Endothelial cell of umbilical vein (primary cell): ENCODE measurements around the gene IL15.

Experiments
- EZH2 ChIP-seq: IDR thresholded peaks from 2 replicates; pipeline ENCODE4 v1.6.1; 2012; ENCODE audit warnings: borderline replicate concordance, low read depth, mild to moderate bottlenecking, moderate library complexity, low read length, inconsistent platforms; ENCODE audit not compliant: severe bottlenecking
- FOS ChIP-seq: IDR thresholded peaks from 2 replicates; pipeline ENCODE4 v1.6.1; 2011; ENCODE audit warnings: mild to moderate bottlenecking, low read length, moderate library complexity, borderline replicate concordance; ENCODE audit not compliant: insufficient read depth
- GATA2 ChIP-seq: IDR thresholded peaks from 2 replicates; pipeline ENCODE4 v1.7.0; 2011; ENCODE audit warnings: low read depth, mild to moderate bottlenecking, moderate library complexity, mixed read lengths, low read length; ENCODE audit not compliant: insufficient read length, insufficient read depth
- JUN ChIP-seq: IDR thresholded peaks from 2 replicates; pipeline ENCODE4 v1.6.1; 2011; ENCODE audit warnings: borderline replicate concordance, low read depth; ENCODE audit not compliant: insufficient read length, insufficient read depth
- MYC ChIP-seq: IDR thresholded peaks from one replicate; pipeline ENCODE4 v1.6.1; 2011; ENCODE audit warnings: mild to moderate bottlenecking, low read depth, low read length
- POLR2A ChIP-seq: IDR thresholded peaks from 2 replicates; pipeline ENCODE4 v1.6.1; 2012; ENCODE audit warnings: low read depth, mild to moderate bottlenecking, control low read depth, low read length
- POLR2AphosphoS5 ChIP-seq: IDR thresholded peaks from 2 replicates; pipeline ENCODE4 v1.6.1; 2012; ENCODE audit warnings: low read depth, mild to moderate bottlenecking, control low read depth, low read length, moderate library complexity; ENCODE audit not compliant: insufficient read depth
- TF ChIP-seq, protein P1 (sequence below), 2 donors: IDR thresholded peaks; 1 replicate in 1 of 2; 2 replicates in 1 of 2; pipeline ENCODE4 v1.5.1; 2011; ENCODE audit warnings: low read length in 2 of 2, mild to moderate bottlenecking in 2 of 2, moderate library complexity in 2 of 2, control low read depth in 1 of 2, inconsistent platforms in 1 of 2, low read depth in 1 of 2; ENCODE audit not compliant: insufficient read depth in 1 of 2; ENCODE audit errors: extremely low read depth in 1 of 2
- TF ChIP-seq, protein P2 (sequence below): IDR thresholded peaks from 2 replicates; pipeline ENCODE4 v1.6.1; 2011; ENCODE audit not compliant: insufficient read depth, insufficient read length

DNA sequence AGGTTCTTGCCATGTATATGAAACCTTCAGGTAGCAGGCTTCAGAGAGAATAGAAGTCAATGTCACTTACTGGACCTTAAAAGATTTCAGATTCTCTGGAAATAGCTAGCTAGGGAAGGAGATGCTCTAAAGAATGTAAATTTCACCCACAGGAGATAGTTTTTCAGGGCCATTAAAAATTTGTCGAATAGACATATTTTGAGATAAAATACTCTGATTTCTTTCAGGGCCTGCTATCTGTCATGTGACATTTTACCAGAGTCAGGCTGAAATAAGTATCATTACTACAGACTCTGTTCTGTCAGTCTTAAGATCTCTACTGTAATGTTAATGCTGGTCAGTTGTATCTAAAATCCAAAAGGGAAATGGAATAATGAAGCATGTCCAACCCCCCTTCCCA, 15.7 kb upstream of the IL15 start:
- TF ChIP-seq, protein P1, sequence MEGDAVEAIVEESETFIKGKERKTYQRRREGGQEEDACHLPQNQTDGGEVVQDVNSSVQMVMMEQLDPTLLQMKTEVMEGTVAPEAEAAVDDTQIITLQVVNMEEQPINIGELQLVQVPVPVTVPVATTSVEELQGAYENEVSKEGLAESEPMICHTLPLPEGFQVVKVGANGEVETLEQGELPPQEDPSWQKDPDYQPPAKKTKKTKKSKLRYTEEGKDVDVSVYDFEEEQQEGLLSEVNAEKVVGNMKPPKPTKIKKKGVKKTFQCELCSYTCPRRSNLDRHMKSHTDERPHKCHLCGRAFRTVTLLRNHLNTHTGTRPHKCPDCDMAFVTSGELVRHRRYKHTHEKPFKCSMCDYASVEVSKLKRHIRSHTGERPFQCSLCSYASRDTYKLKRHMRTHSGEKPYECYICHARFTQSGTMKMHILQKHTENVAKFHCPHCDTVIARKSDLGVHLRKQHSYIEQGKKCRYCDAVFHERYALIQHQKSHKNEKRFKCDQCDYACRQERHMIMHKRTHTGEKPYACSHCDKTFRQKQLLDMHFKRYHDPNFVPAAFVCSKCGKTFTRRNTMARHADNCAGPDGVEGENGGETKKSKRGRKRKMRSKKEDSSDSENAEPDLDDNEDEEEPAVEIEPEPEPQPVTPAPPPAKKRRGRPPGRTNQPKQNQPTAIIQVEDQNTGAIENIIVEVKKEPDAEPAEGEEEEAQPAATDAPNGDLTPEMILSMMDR (IDR thresholded peaks at IDR 0.05; ENCODE audit: extremely low read depth in 1 of 2, insufficient read depth in 1 of 2, low read depth in 1 of 2, low read length in 2 of 2), result no peak
- TF ChIP-seq POLR2A, result no peak
- TF ChIP-seq EZH2, result no peak
- TF ChIP-seq POLR2AphosphoS5, result no peak
- no peak for TF ChIP-seq JUN
- TF ChIP-seq, protein P2, sequence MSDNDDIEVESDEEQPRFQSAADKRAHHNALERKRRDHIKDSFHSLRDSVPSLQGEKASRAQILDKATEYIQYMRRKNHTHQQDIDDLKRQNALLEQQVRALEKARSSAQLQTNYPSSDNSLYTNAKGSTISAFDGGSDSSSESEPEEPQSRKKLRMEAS, result no peak
- no peak for TF ChIP-seq MYC
- TF ChIP-seq FOS, result no peak
- TF ChIP-seq GATA2, result no peak
